Uterus (tissue), 4 donors: Measurements from ENCODE around the gene HECTD2. TPM values are rescaled to one million over a fixed set of nuclear protein-coding genes. Genes with fewer than 3 reads are reported as not detected.

Source experiments
- DNase-seq, 2 donors: peaks; one replicate each; pipeline ENCODE4 v3.0.0-alpha.2; 2019 to 2020
- H3K27ac ChIP-seq, 2 donors: fragments of 200-600 bp; sonication (generic); 1 replicate in 1 of 2; 2 replicates in 1 of 2; pipeline ENCODE4 v1.5.1; 2016 to 2018
- H3K27me3 ChIP-seq, 2 donors: fragments of 200-600 bp; sonication (generic); one replicate each; pipeline ENCODE4 v1.5.1; 2018 to 2019; ENCODE audit warnings: control low read depth in 1 of 2
- H3K36me3 ChIP-seq, 2 donors: fragments of 200-600 bp; sonication (generic); one replicate each; pipeline ENCODE4 v1.5.1; 2019; ENCODE audit warnings: control low read depth in 1 of 2
- H3K4me1 ChIP-seq, 2 donors: fragments of 200-600 bp; sonication (generic); one replicate each; pipeline ENCODE4 v1.5.1; 2018 to 2019; ENCODE audit warnings: control low read depth in 1 of 2
- H3K4me3 ChIP-seq, 2 donors: fragments of 200-600 bp; sonication (generic); 1 replicate in 1 of 2; 2 replicates in 1 of 2; pipeline ENCODE4 v1.5.1; 2018 to 2019; ENCODE audit warnings: mild to moderate bottlenecking in 1 of 2
- H3K9me3 ChIP-seq, 2 donors: fragments of 200-600 bp; sonication (generic); one replicate each; pipeline ENCODE4 v1.5.1; 2019; ENCODE audit warnings: control low read depth in 1 of 2
- POLR2A ChIP-seq, 2 donors: fragments of 450-650 bp; IDR thresholded peaks; one replicate each; pipeline ENCODE4 v1.6.1; 2016; ENCODE audit warnings: antibody characterized with exemption in 2 of 2, mild to moderate bottlenecking in 1 of 2, moderate library complexity in 1 of 2
- intact Hi-C: fragments of 100-400 bp; cut with DNase I; formaldehyde crosslinking; loops from one replicate; pipeline ENCODE4 v1.15.1; 2023; ENCODE audit warnings: low total_unique reads
- small RNA-seq: library from RNA; depleted of rRNA; stranded (forward); fragments of <200 nt; gene quantifications from one replicate; pipeline ENCODE3, GENCODE V24; 2016
- total RNA-seq, 4 donors: library from RNA; depleted of rRNA in 3 of 4; stranded (reverse); fragments of >200 nt in 3 of 4; gene quantifications; one replicate each; pipeline versions ENCODE4 v1.1.0 to v1.2.4, GENCODE V29; 2014 to 2023
- TF ChIP-seq, protein P1 (sequence below), 4 experiments: fragments of 200-600 bp in 2 of 4; fragments of 450-650 bp in 2 of 4; sonication (generic) in 2 of 4; IDR thresholded peaks; one replicate each; pipeline ENCODE4 v1.5.1; 2016 to 2019; ENCODE audit warnings: antibody characterized with exemption in 4 of 4, mild to moderate bottlenecking in 2 of 4, moderate library complexity in 1 of 4
- donor health status: DM: yes; HTN: yes; CAD: no.

Gene HECTD2
- total RNA-seq, 4 donors from 2014 or later = 21.0 to 65.7 (median 33.2) TPM

DNA sequence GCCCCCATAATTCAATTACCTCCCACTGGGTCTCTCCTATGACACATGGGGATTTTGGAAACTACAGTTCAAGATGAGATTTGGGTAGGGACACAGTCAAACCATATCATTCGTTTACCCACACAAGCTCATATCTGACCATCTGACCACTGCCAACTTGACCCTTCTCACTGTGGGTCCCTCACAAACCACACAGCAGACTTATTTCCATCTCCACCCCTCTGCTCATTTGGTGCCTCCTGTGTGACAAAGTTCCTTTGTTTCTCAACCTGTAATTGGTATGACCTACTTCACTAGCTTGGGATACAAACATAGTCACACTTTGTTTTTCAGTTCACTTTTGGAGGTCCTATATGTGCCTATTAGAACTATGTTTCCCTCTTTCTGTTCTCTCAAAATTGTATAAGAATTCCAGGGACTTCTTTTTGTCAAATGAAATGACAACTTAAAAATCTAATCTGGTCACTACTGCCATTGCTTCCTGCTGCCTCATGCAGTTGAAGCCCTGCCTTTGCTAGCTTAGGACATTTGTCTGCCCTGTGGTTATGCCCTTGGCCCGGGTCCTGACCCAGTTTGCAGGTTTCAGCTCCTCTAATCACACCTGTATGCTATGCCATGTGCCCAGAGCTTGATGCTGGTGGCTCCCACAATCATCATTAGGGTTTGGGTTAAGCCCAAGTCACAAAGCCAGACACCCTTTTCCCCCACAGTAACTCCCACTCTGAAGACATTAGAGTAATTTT lies 152.9 kb downstream of the HECTD2 start:
- no peak for TF ChIP-seq POLR2A (IDR thresholded peaks at IDR 0.05)
- TF ChIP-seq, protein P1, sequence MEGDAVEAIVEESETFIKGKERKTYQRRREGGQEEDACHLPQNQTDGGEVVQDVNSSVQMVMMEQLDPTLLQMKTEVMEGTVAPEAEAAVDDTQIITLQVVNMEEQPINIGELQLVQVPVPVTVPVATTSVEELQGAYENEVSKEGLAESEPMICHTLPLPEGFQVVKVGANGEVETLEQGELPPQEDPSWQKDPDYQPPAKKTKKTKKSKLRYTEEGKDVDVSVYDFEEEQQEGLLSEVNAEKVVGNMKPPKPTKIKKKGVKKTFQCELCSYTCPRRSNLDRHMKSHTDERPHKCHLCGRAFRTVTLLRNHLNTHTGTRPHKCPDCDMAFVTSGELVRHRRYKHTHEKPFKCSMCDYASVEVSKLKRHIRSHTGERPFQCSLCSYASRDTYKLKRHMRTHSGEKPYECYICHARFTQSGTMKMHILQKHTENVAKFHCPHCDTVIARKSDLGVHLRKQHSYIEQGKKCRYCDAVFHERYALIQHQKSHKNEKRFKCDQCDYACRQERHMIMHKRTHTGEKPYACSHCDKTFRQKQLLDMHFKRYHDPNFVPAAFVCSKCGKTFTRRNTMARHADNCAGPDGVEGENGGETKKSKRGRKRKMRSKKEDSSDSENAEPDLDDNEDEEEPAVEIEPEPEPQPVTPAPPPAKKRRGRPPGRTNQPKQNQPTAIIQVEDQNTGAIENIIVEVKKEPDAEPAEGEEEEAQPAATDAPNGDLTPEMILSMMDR (IDR thresholded peaks at IDR 0.05) = no peak
- no peaks in the 10 kb centered on the region for H3K36me3 ChIP-seq
- no peaks in the 10 kb centered on the region for H3K9me3 ChIP-seq
- no peak for DNase-seq
- intact Hi-C loops = no loop called here
- no peaks in the 10 kb centered on the region for H3K27me3 ChIP-seq
- H3K4me3 ChIP-seq = no peak overlapping the region
- H3K4me1 ChIP-seq = no peaks in the 10 kb centered on the region
- H3K27ac ChIP-seq = no peak overlapping the region

DNA sequence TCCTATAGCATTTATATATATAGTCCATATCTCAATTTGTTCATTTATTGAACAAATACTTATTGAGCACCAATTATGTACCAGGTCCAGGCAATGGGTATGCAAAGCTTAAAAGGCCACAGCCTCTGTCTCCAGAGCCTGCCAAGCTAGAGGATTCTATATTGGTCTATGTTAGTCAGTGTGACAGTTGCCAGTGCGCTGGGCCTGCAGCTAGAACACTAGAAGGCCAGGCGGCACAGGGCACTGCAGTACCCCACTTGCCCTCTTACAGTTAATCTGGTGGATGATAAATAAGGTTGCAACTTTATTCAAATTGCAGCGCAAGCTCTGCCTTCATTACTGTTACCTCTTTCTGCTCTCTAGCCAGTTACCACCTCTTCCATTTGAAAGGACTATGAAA lies 153.9 kb downstream of the HECTD2 start:
- no peak for TF ChIP-seq POLR2A (IDR thresholded peaks at IDR 0.05)
- TF ChIP-seq, protein P1 (IDR thresholded peaks at IDR 0.05) = no peak
- intact Hi-C loops = no loop called here
- Histone ChIP-seq H3K36me3 (no peaks in the 10 kb centered on the region), H3K9me3 (no peaks in the 10 kb centered on the region), H3K27ac (no peak overlapping the region), H3K27me3 (no peaks in the 10 kb centered on the region), H3K4me1 (no peaks in the 10 kb centered on the region), H3K4me3 (no peak overlapping the region)
- no peak for DNase-seq

Small RNAs within 50 kb of the gene (small RNA-seq; reads per million reads assigned to genes)
- gene AL161798.1 (not detected), gene RPS27P1 (not detected)

Other genes with a start within 250 kb of the HECTD2 start
- gene PCGF5, start 189.7 kb upstream of the HECTD2 start, total RNA-seq = 10 to 100 TPM; 10.8 to 60.4 (median 37.2) TPM
- 10 to 100 TPM; 19.7 to 55.2 (median 25.5) TPM for gene PPP1R3C, start 222.7 kb downstream of the HECTD2 start, total RNA-seq